Measurements from ENCODE around the gene SIX3.

DNA sequence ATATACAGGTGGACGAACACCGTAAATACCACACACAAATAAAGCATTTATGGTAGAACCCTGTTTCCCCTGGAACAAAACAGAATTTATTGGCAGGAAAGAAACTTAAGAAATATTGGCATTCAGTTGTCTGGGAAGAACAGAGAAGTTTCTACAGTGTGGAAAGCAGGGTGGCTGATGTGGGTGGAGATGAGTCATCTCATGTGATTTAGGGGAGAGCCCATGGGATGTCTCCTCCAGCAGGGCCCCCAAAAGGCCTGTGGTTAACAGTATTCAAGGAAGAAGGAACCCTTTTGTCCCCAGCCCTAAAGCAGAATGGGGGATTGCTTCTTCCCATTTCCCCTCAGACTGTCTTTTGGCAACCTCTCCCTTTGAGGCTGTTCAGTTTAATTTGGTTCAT is 24.2 kb downstream of the SIX3 start:
- TF ChIP-seq, protein P1, sequence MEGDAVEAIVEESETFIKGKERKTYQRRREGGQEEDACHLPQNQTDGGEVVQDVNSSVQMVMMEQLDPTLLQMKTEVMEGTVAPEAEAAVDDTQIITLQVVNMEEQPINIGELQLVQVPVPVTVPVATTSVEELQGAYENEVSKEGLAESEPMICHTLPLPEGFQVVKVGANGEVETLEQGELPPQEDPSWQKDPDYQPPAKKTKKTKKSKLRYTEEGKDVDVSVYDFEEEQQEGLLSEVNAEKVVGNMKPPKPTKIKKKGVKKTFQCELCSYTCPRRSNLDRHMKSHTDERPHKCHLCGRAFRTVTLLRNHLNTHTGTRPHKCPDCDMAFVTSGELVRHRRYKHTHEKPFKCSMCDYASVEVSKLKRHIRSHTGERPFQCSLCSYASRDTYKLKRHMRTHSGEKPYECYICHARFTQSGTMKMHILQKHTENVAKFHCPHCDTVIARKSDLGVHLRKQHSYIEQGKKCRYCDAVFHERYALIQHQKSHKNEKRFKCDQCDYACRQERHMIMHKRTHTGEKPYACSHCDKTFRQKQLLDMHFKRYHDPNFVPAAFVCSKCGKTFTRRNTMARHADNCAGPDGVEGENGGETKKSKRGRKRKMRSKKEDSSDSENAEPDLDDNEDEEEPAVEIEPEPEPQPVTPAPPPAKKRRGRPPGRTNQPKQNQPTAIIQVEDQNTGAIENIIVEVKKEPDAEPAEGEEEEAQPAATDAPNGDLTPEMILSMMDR (IDR thresholded peaks at IDR 0.05) = no peak
- no peak for TF ChIP-seq POLR2A (IDR thresholded peaks at IDR 0.05)
